OCI-LY1 (cell line): ENCODE measurements around the gene CHN1.

ENCODE experiments used
- EZH2 ChIP-seq: fragments of 200-600 bp; sonication (generic), shearing (Covaris generic); IDR thresholded peaks from 2 replicates; pipeline ENCODE4 v1.8.0; 2017; ENCODE audit warnings: borderline replicate concordance, mixed run types, mild to moderate bottlenecking, antibody characterized with exemption, low read length, moderate library complexity, mixed read lengths
- TF ChIP-seq, protein P1 (sequence below): fragments of 200-600 bp; sonication (generic), shearing (Covaris generic); IDR thresholded peaks from 2 replicates; pipeline ENCODE4 v1.5.1; 2017; ENCODE audit warnings: mild to moderate bottlenecking, antibody characterized with exemption, low read length, moderate library complexity, mixed read lengths

DNA sequence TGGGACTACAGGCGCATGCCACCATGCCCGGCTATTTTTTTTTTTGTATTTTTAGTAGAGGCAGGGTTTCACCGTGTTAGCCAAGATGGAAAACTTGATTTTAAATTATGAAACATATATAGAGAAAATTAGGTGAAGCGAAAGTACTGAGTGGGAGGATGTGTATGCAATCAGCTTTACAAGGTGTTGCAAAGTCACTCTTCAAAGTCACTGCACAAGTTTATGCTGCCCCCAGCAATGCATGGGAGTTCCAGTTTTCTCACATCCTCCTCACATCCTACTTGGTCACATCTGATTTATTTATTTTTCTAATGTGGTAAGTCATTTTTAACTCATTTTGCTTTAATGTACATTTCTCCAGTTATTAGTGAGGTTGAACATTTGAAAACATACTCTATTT is 49.2 kb upstream of the CHN1 start:
- TF ChIP-seq, protein P1, sequence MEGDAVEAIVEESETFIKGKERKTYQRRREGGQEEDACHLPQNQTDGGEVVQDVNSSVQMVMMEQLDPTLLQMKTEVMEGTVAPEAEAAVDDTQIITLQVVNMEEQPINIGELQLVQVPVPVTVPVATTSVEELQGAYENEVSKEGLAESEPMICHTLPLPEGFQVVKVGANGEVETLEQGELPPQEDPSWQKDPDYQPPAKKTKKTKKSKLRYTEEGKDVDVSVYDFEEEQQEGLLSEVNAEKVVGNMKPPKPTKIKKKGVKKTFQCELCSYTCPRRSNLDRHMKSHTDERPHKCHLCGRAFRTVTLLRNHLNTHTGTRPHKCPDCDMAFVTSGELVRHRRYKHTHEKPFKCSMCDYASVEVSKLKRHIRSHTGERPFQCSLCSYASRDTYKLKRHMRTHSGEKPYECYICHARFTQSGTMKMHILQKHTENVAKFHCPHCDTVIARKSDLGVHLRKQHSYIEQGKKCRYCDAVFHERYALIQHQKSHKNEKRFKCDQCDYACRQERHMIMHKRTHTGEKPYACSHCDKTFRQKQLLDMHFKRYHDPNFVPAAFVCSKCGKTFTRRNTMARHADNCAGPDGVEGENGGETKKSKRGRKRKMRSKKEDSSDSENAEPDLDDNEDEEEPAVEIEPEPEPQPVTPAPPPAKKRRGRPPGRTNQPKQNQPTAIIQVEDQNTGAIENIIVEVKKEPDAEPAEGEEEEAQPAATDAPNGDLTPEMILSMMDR: no peak
- TF ChIP-seq EZH2: no peak
